ENCODE measurements around the gene AMIGO2. TPM values are rescaled to one million over a fixed set of nuclear protein-coding genes. Genes with fewer than 3 reads are reported as not detected.

The AMIGO2 gene
- total RNA-seq, 1 experiment from 2014 or later: 6.5 TPM

DNA sequence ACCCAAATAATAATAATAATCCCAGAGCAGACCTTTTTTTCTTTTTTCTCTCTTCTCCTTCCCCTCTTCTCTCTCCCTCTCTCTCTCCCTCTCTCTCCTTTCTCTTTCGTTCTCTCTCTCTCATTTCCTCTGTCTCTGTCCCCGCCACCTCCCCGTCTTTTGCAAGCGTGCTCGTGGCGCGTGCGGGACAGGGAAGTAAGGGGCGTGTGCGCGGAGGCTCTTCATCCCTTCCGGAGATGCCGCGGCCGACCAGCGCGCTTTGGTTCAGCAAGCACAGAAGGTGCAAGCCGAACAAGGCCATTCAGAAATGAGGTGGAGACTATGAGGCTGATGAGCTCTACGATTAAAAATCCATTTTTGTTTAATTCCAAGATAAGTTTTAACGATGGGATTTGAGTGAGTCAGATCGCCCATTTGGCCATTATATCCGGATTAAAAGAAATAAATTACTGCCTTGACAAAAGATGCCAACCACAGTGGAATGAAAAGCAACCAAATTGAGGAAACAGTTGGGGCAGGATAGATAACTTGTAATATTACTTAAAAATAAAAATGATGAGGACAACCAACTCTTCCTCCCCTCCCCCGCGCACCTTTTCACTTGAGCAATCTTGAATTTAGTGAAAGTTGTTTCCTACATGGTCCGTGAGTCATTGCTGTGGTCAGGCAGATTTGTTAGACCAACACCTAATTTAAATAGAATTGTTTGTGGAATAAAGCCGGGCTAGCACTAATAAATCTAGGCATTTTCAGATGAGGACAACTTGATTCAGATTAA is 1.2 kb upstream of the AMIGO2 start:
- DNase-seq (ENCODE audit: low spot score): peak; percentile 39
- Mint-ChIP-seq H3K4me3 (peak overlapping the region; percentile 88), H3K27me3 (ENCODE audit: low read depth) (peaks cover 18% of the 10 kb centered on the region), H3K27ac (0 out of 2 replicates have a peak overlapping the region, but pooled peaks have one; percentile 25), H3K36me3 (no peaks in the 10 kb centered on the region), H3K4me1 (peaks cover 85% of the 10 kb centered on the region), H3K9me3 (no peaks in the 10 kb centered on the region)
- ChIA-PET CTCF (interaction anchor here (1.4 to 4.8 kb wide), 2 partner anchors 11 to 56 kb away, joined by 3 to 32 read pairs; no protein-coding TSS in a partner anchor), POLR2A (no interaction called here)
- peak; percentile 4; the same call in 1 of the 2 replicates for ATAC-seq
- TF ChIP-seq, protein P1, sequence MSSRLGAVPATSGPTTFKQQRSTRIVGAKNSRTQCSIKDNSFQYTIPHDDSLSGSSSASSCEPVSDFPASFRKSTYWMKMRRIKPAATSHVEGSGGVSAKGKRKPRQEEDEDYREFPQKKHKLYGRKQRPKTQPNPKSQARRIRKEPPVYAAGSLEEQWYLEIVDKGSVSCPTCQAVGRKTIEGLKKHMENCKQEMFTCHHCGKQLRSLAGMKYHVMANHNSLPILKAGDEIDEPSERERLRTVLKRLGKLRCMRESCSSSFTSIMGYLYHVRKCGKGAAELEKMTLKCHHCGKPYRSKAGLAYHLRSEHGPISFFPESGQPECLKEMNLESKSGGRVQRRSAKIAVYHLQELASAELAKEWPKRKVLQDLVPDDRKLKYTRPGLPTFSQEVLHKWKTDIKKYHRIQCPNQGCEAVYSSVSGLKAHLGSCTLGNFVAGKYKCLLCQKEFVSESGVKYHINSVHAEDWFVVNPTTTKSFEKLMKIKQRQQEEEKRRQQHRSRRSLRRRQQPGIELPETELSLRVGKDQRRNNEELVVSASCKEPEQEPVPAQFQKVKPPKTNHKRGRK (CRISPR knock-in tag; IDR thresholded peaks at IDR 0.05; ENCODE audit: borderline replicate concordance): 0 out of 2 replicates have a peak, but pooled peaks have one; percentile 69
- TF ChIP-seq NFYB (CRISPR knock-in tag; conservative IDR thresholded peaks at IDR 0.05; ENCODE audit: low read depth): no peak
- no peak for TF ChIP-seq GTF2I (CRISPR knock-in tag; conservative IDR thresholded peaks at IDR 0.05)
- TF ChIP-seq, protein P2, sequence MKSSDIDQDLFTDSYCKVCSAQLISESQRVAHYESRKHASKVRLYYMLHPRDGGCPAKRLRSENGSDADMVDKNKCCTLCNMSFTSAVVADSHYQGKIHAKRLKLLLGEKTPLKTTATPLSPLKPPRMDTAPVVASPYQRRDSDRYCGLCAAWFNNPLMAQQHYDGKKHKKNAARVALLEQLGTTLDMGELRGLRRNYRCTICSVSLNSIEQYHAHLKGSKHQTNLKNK (CRISPR knock-in tag; IDR thresholded peaks at IDR 0.05): no peak
- peak; percentile 51; the same call in 1 of the 2 replicates for TF ChIP-seq ZNF121 (CRISPR knock-in tag; IDR thresholded peaks at IDR 0.05)
- TF ChIP-seq ZNF671 (CRISPR knock-in tag; IDR thresholded peaks at IDR 0.05): no peak
- 0 out of 2 replicates have a peak, but pooled peaks have one; percentile 54 for TF ChIP-seq ZNF232 (CRISPR knock-in tag; IDR thresholded peaks at IDR 0.05)

DNA sequence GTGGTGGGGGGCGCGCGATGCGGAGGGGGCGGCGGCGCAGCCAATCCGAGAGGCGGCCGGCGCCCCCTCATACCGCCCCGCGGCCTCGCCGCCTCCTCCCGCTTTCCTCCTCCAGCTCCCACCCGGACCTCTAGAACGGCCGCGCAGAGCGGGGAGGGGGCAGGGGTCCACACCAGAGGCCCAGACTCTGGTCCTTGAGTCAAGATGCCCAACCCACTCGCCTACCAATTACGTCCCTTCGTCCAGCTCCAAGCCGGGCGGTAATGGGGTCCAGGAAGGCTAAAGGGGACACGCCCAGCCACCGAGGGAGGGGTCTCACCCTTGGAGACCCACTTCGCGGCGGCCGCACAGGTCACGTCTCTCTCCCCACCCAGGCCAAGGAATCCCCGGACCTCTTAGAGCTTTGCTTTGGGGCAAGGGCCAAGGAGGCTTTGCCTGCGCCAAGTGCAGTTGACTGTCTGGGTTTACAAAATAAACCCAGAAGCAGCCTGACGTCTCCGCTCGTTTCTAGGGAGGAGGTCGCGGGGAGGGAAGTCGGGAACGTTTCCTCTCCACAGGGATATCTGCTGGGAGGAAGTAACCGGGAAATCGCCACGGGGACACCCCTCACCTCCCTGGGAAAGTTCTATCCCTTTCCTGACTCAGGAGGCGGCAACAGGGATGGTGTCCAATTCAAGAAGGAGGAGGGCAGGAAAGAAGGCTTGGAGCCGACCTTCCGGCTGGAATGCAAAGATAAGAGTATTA is 394 bp upstream of the AMIGO2 start:
- TF ChIP-seq ETV6 (CRISPR knock-in tag; IDR thresholded peaks at IDR 0.05) (peak; percentile 98), FOXJ3 (CRISPR knock-in tag; IDR thresholded peaks at IDR 0.05; ENCODE audit: borderline replicate concordance) (no peak), PRRX2 (CRISPR knock-in tag; IDR thresholded peaks at IDR 0.05) (no peak), SOX15 (CRISPR knock-in tag; IDR thresholded peaks at IDR 0.05) (no peak), SMAD3 (CRISPR knock-in tag; IDR thresholded peaks at IDR 0.05; ENCODE audit: borderline replicate concordance) (no peak), ZNF219 (CRISPR knock-in tag; IDR thresholded peaks at IDR 0.05; ENCODE audit: borderline replicate concordance) (0 out of 2 replicates have a peak, but pooled peaks have one; percentile 18), ESRRA (CRISPR knock-in tag; IDR thresholded peaks at IDR 0.05; ENCODE audit: borderline replicate concordance) (no peak), TEAD4 (CRISPR knock-in tag; IDR thresholded peaks at IDR 0.05) (no peak), ZNF232 (CRISPR knock-in tag; IDR thresholded peaks at IDR 0.05) (no peak), ZNF423 (CRISPR knock-in tag; IDR thresholded peaks at IDR 0.05) (no peak)
- TF ChIP-seq, protein P3, sequence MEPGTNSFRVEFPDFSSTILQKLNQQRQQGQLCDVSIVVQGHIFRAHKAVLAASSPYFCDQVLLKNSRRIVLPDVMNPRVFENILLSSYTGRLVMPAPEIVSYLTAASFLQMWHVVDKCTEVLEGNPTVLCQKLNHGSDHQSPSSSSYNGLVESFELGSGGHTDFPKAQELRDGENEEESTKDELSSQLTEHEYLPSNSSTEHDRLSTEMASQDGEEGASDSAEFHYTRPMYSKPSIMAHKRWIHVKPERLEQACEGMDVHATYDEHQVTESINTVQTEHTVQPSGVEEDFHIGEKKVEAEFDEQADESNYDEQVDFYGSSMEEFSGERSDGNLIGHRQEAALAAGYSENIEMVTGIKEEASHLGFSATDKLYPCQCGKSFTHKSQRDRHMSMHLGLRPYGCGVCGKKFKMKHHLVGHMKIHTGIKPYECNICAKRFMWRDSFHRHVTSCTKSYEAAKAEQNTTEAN (CRISPR knock-in tag; IDR thresholded peaks at IDR 0.05): no peak
- TF ChIP-seq, protein P4, sequence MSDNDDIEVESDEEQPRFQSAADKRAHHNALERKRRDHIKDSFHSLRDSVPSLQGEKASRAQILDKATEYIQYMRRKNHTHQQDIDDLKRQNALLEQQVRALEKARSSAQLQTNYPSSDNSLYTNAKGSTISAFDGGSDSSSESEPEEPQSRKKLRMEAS (CRISPR knock-in tag; IDR thresholded peaks at IDR 0.05): 0 out of 2 replicates have a peak, but pooled peaks have one; percentile 7
- TF ChIP-seq, protein P5, sequence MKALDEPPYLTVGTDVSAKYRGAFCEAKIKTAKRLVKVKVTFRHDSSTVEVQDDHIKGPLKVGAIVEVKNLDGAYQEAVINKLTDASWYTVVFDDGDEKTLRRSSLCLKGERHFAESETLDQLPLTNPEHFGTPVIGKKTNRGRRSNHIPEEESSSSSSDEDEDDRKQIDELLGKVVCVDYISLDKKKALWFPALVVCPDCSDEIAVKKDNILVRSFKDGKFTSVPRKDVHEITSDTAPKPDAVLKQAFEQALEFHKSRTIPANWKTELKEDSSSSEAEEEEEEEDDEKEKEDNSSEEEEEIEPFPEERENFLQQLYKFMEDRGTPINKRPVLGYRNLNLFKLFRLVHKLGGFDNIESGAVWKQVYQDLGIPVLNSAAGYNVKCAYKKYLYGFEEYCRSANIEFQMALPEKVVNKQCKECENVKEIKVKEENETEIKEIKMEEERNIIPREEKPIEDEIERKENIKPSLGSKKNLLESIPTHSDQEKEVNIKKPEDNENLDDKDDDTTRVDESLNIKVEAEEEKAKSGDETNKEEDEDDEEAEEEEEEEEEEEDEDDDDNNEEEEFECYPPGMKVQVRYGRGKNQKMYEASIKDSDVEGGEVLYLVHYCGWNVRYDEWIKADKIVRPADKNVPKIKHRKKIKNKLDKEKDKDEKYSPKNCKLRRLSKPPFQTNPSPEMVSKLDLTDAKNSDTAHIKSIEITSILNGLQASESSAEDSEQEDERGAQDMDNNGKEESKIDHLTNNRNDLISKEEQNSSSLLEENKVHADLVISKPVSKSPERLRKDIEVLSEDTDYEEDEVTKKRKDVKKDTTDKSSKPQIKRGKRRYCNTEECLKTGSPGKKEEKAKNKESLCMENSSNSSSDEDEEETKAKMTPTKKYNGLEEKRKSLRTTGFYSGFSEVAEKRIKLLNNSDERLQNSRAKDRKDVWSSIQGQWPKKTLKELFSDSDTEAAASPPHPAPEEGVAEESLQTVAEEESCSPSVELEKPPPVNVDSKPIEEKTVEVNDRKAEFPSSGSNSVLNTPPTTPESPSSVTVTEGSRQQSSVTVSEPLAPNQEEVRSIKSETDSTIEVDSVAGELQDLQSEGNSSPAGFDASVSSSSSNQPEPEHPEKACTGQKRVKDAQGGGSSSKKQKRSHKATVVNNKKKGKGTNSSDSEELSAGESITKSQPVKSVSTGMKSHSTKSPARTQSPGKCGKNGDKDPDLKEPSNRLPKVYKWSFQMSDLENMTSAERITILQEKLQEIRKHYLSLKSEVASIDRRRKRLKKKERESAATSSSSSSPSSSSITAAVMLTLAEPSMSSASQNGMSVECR (CRISPR knock-in tag; IDR thresholded peaks at IDR 0.05; ENCODE audit: borderline replicate concordance): peak; percentile 78; the same call in 1 of the 2 replicates
- TF ChIP-seq, protein P6, sequence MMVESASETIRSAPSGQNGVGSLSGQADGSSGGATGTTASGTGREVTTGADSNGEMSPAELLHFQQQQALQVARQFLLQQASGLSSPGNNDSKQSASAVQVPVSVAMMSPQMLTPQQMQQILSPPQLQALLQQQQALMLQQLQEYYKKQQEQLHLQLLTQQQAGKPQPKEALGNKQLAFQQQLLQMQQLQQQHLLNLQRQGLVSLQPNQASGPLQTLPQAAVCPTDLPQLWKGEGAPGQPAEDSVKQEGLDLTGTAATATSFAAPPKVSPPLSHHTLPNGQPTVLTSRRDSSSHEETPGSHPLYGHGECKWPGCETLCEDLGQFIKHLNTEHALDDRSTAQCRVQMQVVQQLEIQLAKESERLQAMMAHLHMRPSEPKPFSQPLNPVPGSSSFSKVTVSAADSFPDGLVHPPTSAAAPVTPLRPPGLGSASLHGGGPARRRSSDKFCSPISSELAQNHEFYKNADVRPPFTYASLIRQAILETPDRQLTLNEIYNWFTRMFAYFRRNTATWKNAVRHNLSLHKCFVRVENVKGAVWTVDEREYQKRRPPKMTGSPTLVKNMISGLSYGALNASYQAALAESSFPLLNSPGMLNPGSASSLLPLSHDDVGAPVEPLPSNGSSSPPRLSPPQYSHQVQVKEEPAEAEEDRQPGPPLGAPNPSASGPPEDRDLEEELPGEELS (CRISPR knock-in tag; IDR thresholded peaks at IDR 0.05): peak; percentile 43; the same call in 1 of the 2 replicates
- TF ChIP-seq, protein P7, sequence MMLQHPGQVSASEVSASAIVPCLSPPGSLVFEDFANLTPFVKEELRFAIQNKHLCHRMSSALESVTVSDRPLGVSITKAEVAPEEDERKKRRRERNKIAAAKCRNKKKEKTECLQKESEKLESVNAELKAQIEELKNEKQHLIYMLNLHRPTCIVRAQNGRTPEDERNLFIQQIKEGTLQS (CRISPR knock-in tag; conservative IDR thresholded peaks at IDR 0.05): no peak
- ChIA-PET POLR2A (interaction anchor here (0.6 kb wide), 1 partner anchor 15 kb away, joined by 3 read pairs; no protein-coding TSS in a partner anchor), CTCF (interaction anchor here (0.6 to 4.8 kb wide), 6 partner anchors 8 to 557 kb away, joined by 3 to 32 read pairs (median 4); no protein-coding TSS in a partner anchor)
- ATAC-seq (peak; percentile 51), DNase-seq (ENCODE audit: low spot score) (peak; percentile 58)
- H3K9me3 Mint-ChIP-seq: no peaks in the 10 kb centered on the region
- H3K27me3 Mint-ChIP-seq (ENCODE audit: low read depth): peaks cover 18% of the 10 kb centered on the region
- no peaks in the 10 kb centered on the region for H3K36me3 Mint-ChIP-seq
- H3K4me3 Mint-ChIP-seq: peak overlapping the region; percentile 88
- peaks cover 83% of the 10 kb centered on the region for H3K4me1 Mint-ChIP-seq
- peak overlapping the region; percentile 25 for H3K27ac Mint-ChIP-seq
